Activated effector memory CD4-positive, alpha-beta T cell treated with Interleukin-2 at 50 U/mL for 16 hours (primary cell): ENCODE data around the gene NECTIN2.
"Not testable (repeated sequence)": the region's sequence is repeated elsewhere in the genome, so short reads cannot be mapped to it uniquely, and the experiment has no call there.

Experiments used
- DNase-seq: peaks from one replicate; pipeline ENCODE4 v3.0.0-alpha.2; 2020

Gene NECTIN2

GRCh38 chr19:44911896-44912295 is 65.8 kb downstream of the NECTIN2 start:
- not testable (repeated sequence) for DNase-seq

GRCh38 chr19:44912854-44913253 is 66.8 kb downstream of the NECTIN2 start:
- no peak for DNase-seq

DNA sequence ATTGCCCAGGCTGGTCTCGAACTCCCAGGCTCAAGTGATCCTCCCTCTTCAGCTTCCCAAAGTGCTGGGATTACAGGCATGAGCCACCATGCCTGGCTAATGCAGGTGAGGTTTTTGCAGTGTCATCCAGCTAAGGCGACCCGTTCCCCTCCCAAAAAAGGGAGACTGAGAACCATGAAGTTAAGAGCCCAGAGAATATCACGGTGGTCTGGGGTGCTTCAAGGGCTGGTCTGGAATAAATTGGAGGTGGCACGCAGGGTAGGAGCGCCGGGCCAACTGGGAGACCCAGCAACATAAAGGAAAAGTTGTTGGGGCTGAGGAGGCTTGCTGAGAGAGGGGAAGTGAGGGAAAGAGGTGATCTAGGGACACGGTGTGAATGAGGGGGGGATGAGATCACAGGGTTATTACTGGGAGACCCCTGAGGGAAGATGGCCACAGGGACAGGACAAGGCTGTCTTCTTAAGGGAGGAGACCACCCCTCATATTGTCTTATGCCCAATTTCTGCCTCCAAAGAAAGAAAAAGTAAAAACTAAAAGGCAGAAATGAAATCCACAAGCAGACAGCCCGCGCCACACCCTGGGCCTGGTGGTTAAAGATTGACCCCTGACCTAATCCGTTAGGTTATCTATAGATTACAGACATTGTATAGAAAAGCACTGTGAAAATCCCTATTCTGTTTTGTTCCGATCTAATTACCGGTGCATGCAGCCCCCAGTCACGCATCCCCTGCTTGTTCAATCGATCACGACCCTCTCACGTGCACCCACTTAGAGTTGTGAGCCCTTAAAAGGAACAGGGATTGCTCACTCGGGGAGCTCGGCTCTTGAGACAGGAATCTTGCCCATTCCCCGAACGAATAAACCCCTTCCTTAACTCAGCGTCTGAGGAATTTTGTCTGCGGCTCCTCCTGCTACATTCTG is 67.7 kb downstream of the NECTIN2 start:
- DNase-seq = not testable (repeated sequence)

GRCh38 chr19:44914433-44915206 is 68.5 kb downstream of the NECTIN2 start, which contains the start of gene APOC1:
APOC1 (plus strand) TSS chr19:44914608; CDS start chr19:44914892, 284 bp downstream.
- peak; percentile 56 for DNase-seq

- no peak for DNase-seq
Observed at GRCh38 chr19:44924243-44924725, 78.2 kb downstream of the NECTIN2 start.

GRCh38 chr19:44925114-44925891 is 79.2 kb downstream of the NECTIN2 start:
- DNase-seq = no peak

- DNase-seq = not testable (repeated sequence)
Observed at GRCh38 chr19:44926245-44927077, 80.4 kb downstream of the NECTIN2 start.

- no peak for DNase-seq
Observed at GRCh38 chr19:44927746-44928145, 81.6 kb downstream of the NECTIN2 start.

DNA sequence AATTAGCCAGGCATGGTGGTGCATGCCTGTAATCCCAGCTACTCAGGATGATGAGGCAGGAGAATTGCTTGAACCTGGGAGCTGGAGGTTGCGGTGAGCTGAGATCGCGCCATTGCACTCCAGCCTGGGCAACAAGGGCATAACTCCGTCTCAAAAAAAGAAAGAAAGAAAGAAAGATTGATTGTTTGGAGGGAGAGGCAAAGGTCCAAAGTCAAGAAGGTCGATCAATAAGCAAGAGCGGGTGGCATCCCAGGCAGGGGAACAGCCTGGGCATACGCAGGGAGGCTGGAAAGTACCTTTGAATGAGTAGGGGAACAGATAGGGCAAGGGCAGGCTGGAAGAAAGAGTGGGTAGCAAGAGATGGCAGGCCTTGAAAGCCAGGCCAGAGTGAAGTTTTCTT is 84.0 kb downstream of the NECTIN2 start:
- no peak for DNase-seq

- DNase-seq = no peak
Observed at GRCh38 chr19:44931541-44931940, 85.4 kb downstream of the NECTIN2 start.
